NCI-H2196 treated with DMSO at 0.1 percent for 48 hours (cell line): Measurements from ENCODE around the gene MAMSTR.

Experiments
- DNase-seq: peaks from one replicate; lab custom pipeline; 2025; ENCODE audit not compliant: unreplicated experiment; lab: John Stamatoyannopoulos, UW

MAMSTR gene

GRCh38 chr19:48668761-48669160 is 50.8 kb downstream of the MAMSTR start:
- no peak for DNase-seq

DNA sequence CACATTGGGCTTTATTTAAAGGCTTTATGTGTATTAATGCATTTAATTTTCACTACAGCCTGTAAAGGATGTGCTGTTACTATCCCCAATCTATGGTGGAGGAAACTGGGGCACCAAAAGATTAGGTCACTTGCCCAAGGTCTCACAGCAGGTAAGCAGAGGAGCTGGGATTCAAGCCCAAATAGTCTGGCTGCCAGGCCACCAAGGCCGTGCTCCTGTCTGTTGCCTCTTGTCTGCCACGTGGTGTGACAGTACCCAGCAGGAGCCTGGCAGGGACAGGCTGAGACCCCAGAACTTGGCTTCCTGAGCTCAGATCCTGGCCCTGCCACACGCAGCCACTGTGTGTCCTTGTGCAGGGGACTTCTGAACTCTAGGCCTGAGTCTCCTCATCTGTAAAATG is 51.2 kb downstream of the MAMSTR start:
- DNase-seq = no peak

GRCh38 chr19:48665786-48666185 is 53.7 kb downstream of the MAMSTR start:
- DNase-seq = no peak

GRCh38 chr19:48664476-48664875 is 55.0 kb downstream of the MAMSTR start:
- no peak for DNase-seq

DNA sequence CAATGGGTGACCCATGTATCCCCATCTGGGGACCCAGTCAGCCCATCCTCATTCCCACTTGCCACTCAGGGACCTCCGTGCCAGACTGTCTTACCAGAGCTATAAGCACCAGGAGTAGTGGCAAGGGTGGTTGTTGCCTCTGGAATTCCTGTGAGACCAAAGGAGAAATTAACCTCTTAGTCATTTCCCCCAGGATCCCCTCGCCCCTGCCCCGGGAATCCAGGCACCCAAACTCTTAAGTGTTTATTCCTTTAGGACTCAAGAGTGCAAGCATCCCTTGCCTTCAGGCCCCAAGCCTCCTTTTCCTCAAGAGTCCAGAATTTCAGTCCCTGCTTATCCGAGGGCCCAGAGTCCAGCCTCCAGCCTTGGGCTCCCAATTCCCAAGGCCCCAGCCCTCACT is 55.9 kb downstream of the MAMSTR start:
- DNase-seq = no peak
